ENCODE results near the gene SMAP2. TPM values are rescaled to one million over a fixed set of nuclear protein-coding genes. Genes with fewer than 3 reads are reported as not detected.

SMAP2 gene
- total and polyA plus RNA-seq, 10 of the 15 experiments (the other 5 are each of a cell fraction or from before 2014, with no cell fraction given): 33.4 to 177 (median 105) TPM

GRCh38 chr1:40401473-40402201 is 28.1 kb downstream of the SMAP2 start:
- Histone ChIP-seq H4K20me1 (ENCODE audit: control insufficient read depth, insufficient read depth) (no peaks in the 10 kb centered on the region), H3K4me1 (ENCODE audit: control insufficient read depth, insufficient read depth, low read length) (peaks cover 53% of the 10 kb centered on the region), H3K27me3 (replicated peaks in 1 of 2; ENCODE audit: control insufficient read depth in 2 of 2, insufficient read depth in 2 of 2, low read length in 1 of 2) (no peaks in the 10 kb centered on the region), H3K36me3 (ENCODE audit: control insufficient read depth in 2 of 2, insufficient read depth in 2 of 2, low read length in 1 of 2) (peaks cover 0 to 11% of the 10 kb centered on the region in 2 experiments; a peak in 2 of 4 replicates), H3K27ac (ENCODE audit: control insufficient read depth, insufficient read depth) (peak overlapping the region; percentile 89), H3K4me2 (ENCODE audit: control insufficient read depth, insufficient read depth) (peak overlapping the region; percentile 94), H3K9ac (ENCODE audit: control insufficient read depth, insufficient read depth, low read length) (peak overlapping the region; percentile 28; the same call in 1 of the 2 replicates), H3K9me3 (replicated peaks; ENCODE audit: control insufficient read depth, insufficient read depth, low read length) (no peaks in the 10 kb centered on the region), H3K4me3 (peak overlapping the region; percentile 4), H2AFZ (ENCODE audit: control insufficient read depth, low read depth, low read length) (no peak overlapping the region), H3K79me2 (ENCODE audit: control insufficient read depth, insufficient read depth, low read length) (peaks cover 99% of the 10 kb centered on the region)
- ChIA-PET RAD21 (ENCODE audit: unreplicated experiment) (interaction anchor here (1.7 to 5.0 kb wide), 6 partner anchors 10 to 63 kb away, joined by 4 to 189 read pairs (median 16); partner anchors contain the start of gene SMAP2), POLR2A (interaction anchor here (1.7 to 8.5 kb wide), 4 partner anchors 15 to 86 kb away, joined by 5 to 243 read pairs (median 28); partner anchors contain the start of genes SMAP2 and ZFP69B), SMC1A (ENCODE audit: uncharacterized antibody, unreplicated experiment) (interaction anchor here (1.5 to 9.0 kb wide), 8 partner anchors 16 to 257 kb away, joined by 6 to 426 read pairs (median 13); partner anchors contain the start of gene SMAP2), CTCF (interaction anchor here (1.0 to 9.9 kb wide), 7 partner anchors 18 to 258 kb away, joined by 3 to 271 read pairs (median 4); partner anchors contain the start of genes COL9A2 and SMAP2)
- FAIRE-seq: no peak
- in situ Hi-C loops (cut with MboI): loop anchor here (5.0 kb wide), 3 partner anchors 64 to 319 kb away; no protein-coding TSS in a partner anchor
- BruUV-seq (replicated peaks): no TSS peak
- 2% methylated on average over 7 of the region's 7 CpGs for WGBS (ENCODE audit: insufficient coverage, insufficient replicate concordance, low lambda C conversion rate, missing lambda C conversion rate)
- no peak for DNase-seq (ENCODE audit: low read depth, low spot score)
- peak; percentile 57 for ATAC-seq
- intact Hi-C loops (cut with micrococcal nuclease; ENCODE audit: unreplicated experiment): loop anchor here (10.0 kb wide), 2 partner anchors 147 to 307 kb away; partner anchors contain the start of genes PPT1 and ZMPSTE24
- TF ChIP-seq, protein P1, sequence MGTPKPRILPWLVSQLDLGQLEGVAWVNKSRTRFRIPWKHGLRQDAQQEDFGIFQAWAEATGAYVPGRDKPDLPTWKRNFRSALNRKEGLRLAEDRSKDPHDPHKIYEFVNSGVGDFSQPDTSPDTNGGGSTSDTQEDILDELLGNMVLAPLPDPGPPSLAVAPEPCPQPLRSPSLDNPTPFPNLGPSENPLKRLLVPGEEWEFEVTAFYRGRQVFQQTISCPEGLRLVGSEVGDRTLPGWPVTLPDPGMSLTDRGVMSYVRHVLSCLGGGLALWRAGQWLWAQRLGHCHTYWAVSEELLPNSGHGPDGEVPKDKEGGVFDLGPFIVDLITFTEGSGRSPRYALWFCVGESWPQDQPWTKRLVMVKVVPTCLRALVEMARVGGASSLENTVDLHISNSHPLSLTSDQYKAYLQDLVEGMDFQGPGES (IDR thresholded peaks at IDR 0.05): no peak
- TF ChIP-seq, protein P2, sequence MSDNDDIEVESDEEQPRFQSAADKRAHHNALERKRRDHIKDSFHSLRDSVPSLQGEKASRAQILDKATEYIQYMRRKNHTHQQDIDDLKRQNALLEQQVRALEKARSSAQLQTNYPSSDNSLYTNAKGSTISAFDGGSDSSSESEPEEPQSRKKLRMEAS (IDR thresholded peaks at IDR 0.05; ENCODE audit: low read depth, low read length): no peak
- TF ChIP-seq RBBP5 (conservative IDR thresholded peaks at IDR 0.05) (no peak), SRF (IDR thresholded peaks at IDR 0.05; ENCODE audit: low read depth in 2 of 2, low read length in 2 of 2) (no peak), NBN (IDR thresholded peaks at IDR 0.05) (no peak), JUNB (IDR thresholded peaks at IDR 0.05) (peak; percentile 10; the same call in 1 of the 2 replicates), IKZF1 (conservative IDR thresholded peaks at IDR 0.05) (no peak), CHD1 (IDR thresholded peaks at IDR 0.05; ENCODE audit: low read depth, low read length) (no peak), RFX5 (IDR thresholded peaks at IDR 0.05; ENCODE audit: low read depth, low read length) (no peak), NR2C1 (IDR thresholded peaks at IDR 0.05) (no peak), MXI1 (IDR thresholded peaks at IDR 0.05; ENCODE audit: low read depth, low read length) (no peak), HDAC2 (IDR thresholded peaks at IDR 0.05) (no peak), BACH1 (IDR thresholded peaks at IDR 0.05; ENCODE audit: borderline replicate concordance) (no peak), ZNF274 (IDR thresholded peaks at IDR 0.05; ENCODE audit: insufficient read depth, insufficient read length) (no peak), TCF12 (IDR thresholded peaks at IDR 0.05; ENCODE audit: low read depth, low read length) (no peak), PAX5 (IDR thresholded peaks at IDR 0.05; ENCODE audit: borderline replicate concordance, low read depth, low read length) (0 out of 2 replicates have a peak, but pooled peaks have one; percentile 19), ZBTB11 (CRISPR knock-in tag; IDR thresholded peaks at IDR 0.05) (no peak), RAD21 (IDR thresholded peaks at IDR 0.05; ENCODE audit: insufficient read depth, low read depth, low read length) (no peak)
- TF ChIP-seq, protein P3, sequence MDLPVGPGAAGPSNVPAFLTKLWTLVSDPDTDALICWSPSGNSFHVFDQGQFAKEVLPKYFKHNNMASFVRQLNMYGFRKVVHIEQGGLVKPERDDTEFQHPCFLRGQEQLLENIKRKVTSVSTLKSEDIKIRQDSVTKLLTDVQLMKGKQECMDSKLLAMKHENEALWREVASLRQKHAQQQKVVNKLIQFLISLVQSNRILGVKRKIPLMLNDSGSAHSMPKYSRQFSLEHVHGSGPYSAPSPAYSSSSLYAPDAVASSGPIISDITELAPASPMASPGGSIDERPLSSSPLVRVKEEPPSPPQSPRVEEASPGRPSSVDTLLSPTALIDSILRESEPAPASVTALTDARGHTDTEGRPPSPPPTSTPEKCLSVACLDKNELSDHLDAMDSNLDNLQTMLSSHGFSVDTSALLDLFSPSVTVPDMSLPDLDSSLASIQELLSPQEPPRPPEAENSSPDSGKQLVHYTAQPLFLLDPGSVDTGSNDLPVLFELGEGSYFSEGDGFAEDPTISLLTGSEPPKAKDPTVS (IDR thresholded peaks at IDR 0.05; ENCODE audit: low read depth, low read length): no peak

All from GM12878 (cell line).